HepG2 (cell line): ENCODE data around the gene NKAIN2. TPM values are rescaled to one million over a fixed set of nuclear protein-coding genes. Genes with fewer than 3 reads are reported as not detected.

Experiments used
- ATAC-seq: fragments of 200-7000 bp; cut with Tn5 transposase; 3 replicates; pipeline ENCODE4 v1.9.1; 2020; ENCODE audit warnings: mild to moderate bottlenecking, moderate library complexity
- BruUV-seq: library from RNA; stranded (reverse); fragments of 400-500 nt; replicated peaks from 2 replicates; lab custom pipeline; 2021; lab: Mats Ljungman, UMichigan
- CTCF ChIA-PET: fragments of 300-600 bp; formaldehyde crosslinking; extraction: SDS; loops from one replicate; lab custom pipeline; 2021; ENCODE audit warnings: low total read pairs, inconsistent platforms, low intra/inter-chr PET ratio; lab: Yijun Ruan, JAX
- POLR2A ChIA-PET: fragments of 350-600 bp; sonication (Branson Sonifier 250); formaldehyde crosslinking; loops from one replicate; lab custom pipeline; 2020; ENCODE audit warnings: antibody characterized with exemption, inconsistent platforms; lab: Yijun Ruan, JAX
- DNase-seq: peaks from one replicate; pipeline ENCODE4 v3.0.0-alpha.2; 2015; ENCODE audit warnings: low spot score
- FAIRE-seq: peaks from 3 replicates; lab custom pipeline; 2011; peaks lifted over from hg19 to GRCh38; lab: Jason Lieb, UNC
- H2AFZ ChIP-seq: one replicate; pipeline ENCODE4 v1.6.1; 2011; ENCODE audit warnings: low read length, inconsistent platforms
- H3K27ac ChIP-seq: fragments of 300-600 bp; 3 replicates; pipeline ENCODE4 v1.8.0; 2011; ENCODE audit warnings: mixed run types, mild to moderate bottlenecking, mixed read lengths, low read length, inconsistent platforms; ENCODE audit not compliant: insufficient read depth; ENCODE audit errors: extremely low read length
- H3K27me3 ChIP-seq, 2 experiments: fragments of 200-600 bp in 1 of 2; 2 replicates in 1 of 2; 3 replicates in 1 of 2; pipeline versions ENCODE4 v1.6.0 to v1.8.0; 2011; ENCODE audit warnings: low read length in 2 of 2, mild to moderate bottlenecking in 2 of 2, moderate library complexity in 2 of 2, inconsistent platforms in 1 of 2; ENCODE audit not compliant: insufficient read depth in 2 of 2, control insufficient read depth in 1 of 2
- H3K36me3 ChIP-seq, 2 experiments: fragments of 200-600 bp in 1 of 2; replicated peaks in 1 of 2; 2 replicates in 1 of 2; 3 replicates in 1 of 2; pipeline versions ENCODE4 v1.5.1 to v1.8.0; 2011; ENCODE audit warnings: low read length in 2 of 2, inconsistent platforms in 1 of 2; ENCODE audit not compliant: insufficient read depth in 2 of 2, control insufficient read depth in 1 of 2
- H3K4me1 ChIP-seq: 2 replicates; pipeline ENCODE4 v1.5.1; 2012; ENCODE audit warnings: low read length, inconsistent platforms; ENCODE audit not compliant: insufficient read depth
- H3K4me2 ChIP-seq: 2 replicates; pipeline ENCODE4 v1.6.0; 2011; ENCODE audit warnings: low read depth, low read length, inconsistent platforms
- H3K4me3 ChIP-seq, 3 experiments: fragments of 200-600 bp in 1 of 3; sonication (generic), shearing (Covaris generic) in 1 of 3; replicated peaks in 1 of 3; 2 replicates each; pipeline ENCODE4 v1.5.1; 2011 to 2016; ENCODE audit warnings: low read length in 3 of 3, inconsistent platforms in 2 of 3, low read depth in 2 of 3, mild to moderate bottlenecking in 2 of 3, control low read depth in 1 of 3, mixed read lengths in 1 of 3; ENCODE audit not compliant: insufficient read depth in 1 of 3
- H3K79me2 ChIP-seq: one replicate; pipeline ENCODE4 v1.6.1; 2011; ENCODE audit warnings: low read length, inconsistent platforms; ENCODE audit not compliant: insufficient read depth
- H3K9ac ChIP-seq: 2 replicates; pipeline ENCODE4 v1.6.0; 2011; ENCODE audit warnings: mild to moderate bottlenecking, low read depth, low read length, inconsistent platforms; ENCODE audit not compliant: insufficient read depth
- H3K9me3 ChIP-seq: 2 replicates; pipeline ENCODE4 v1.5.1; 2012; ENCODE audit warnings: mild to moderate bottlenecking, low read length
- H4K20me1 ChIP-seq: 2 replicates; pipeline ENCODE4 v1.6.0; 2011; ENCODE audit warnings: inconsistent platforms, mild to moderate bottlenecking, low read length, moderate library complexity; ENCODE audit not compliant: insufficient read depth
- HOXA9 ChIP-seq: sonication (generic); formaldehyde crosslinking; IDR thresholded peaks from 2 replicates; pipeline ENCODE4 v1.8.1; 2022; ENCODE audit warnings: missing genetic modification reagents, mild to moderate bottlenecking, moderate library complexity, borderline replicate concordance
- HOXD1 ChIP-seq: sonication (generic); formaldehyde crosslinking; IDR thresholded peaks from 2 replicates; pipeline ENCODE4 v1.5.0; 2020; ENCODE audit warnings: missing genetic modification reagents
- ZKSCAN5 ChIP-seq: sonication (generic); formaldehyde crosslinking; IDR thresholded peaks from 2 replicates; pipeline ENCODE4 v1.5.1; 2020; ENCODE audit warnings: mild to moderate bottlenecking, missing genetic modification reagents
- ZNF354B ChIP-seq: sonication (generic); formaldehyde crosslinking; IDR thresholded peaks from 2 replicates; pipeline ENCODE4 v1.8.0; 2022; ENCODE audit warnings: mild to moderate bottlenecking, missing genetic modification reagents
- ZNF746 ChIP-seq: sonication (generic); formaldehyde crosslinking; IDR thresholded peaks from 2 replicates; pipeline ENCODE4 v1.8.0; 2022; ENCODE audit warnings: mild to moderate bottlenecking, missing genetic modification reagents
- ZSCAN29 ChIP-seq: sonication (generic); formaldehyde crosslinking; conservative IDR thresholded peaks from 2 replicates; pipeline ENCODE4 v1.4.0; 2020; ENCODE audit warnings: mild to moderate bottlenecking, missing genetic modification reagents
- in situ Hi-C: cut with HindIII; loops from 2 replicates; pipeline ENCODE4 v1.10.0; 2017; ENCODE audit warnings: low pct_unique_long_range_greater_than_20kb; ENCODE audit not compliant: extremely low pct_ligation_motif_present
- intact Hi-C: fragments of 100-400 bp; cut with micrococcal nuclease; formaldehyde crosslinking; loops from one replicate; pipeline ENCODE4 v1.10.0; 2022; ENCODE audit not compliant: unreplicated experiment
- polyA plus RNA-seq, 8 experiments: library from polyadenylated mRNA; depleted of rRNA in 3 of 8; stranded (reverse) in 7 of 8; unstranded in 1 of 8; fragments of >200 nt; fragmentation: Illumina TruSeq in 4 of 8; extraction: Trizol in 4 of 8; gene quantifications; 2 replicates each; pipeline versions ENCODE4 v1.2.1 to v1.2.3, GENCODE V29; 2011 to 2016; ENCODE audit warnings: low read depth in 4 of 8, missing spikeins in 1 of 8, mixed read lengths in 1 of 8; ENCODE audit not compliant: insufficient read depth in 1 of 8
- total RNA-seq, 5 experiments: library from RNA; depleted of rRNA; stranded (reverse); fragments of >200 nt; fragmentation: Illumina TruSeq; extraction: Trizol; gene quantifications; 2 replicates each; pipeline ENCODE4 v1.2.3, GENCODE V29; 2016; ENCODE audit warnings: low read depth in 1 of 5
- TF ChIP-seq, protein P1 (sequence below): sonication (generic); formaldehyde crosslinking; IDR thresholded peaks from 2 replicates; pipeline ENCODE4 v1.5.1; 2020; ENCODE audit warnings: missing genetic modification reagents, mild to moderate bottlenecking, borderline replicate concordance

NKAIN2 gene
- total and polyA plus RNA-seq, 2 of the 13 experiments (the other 11 are each of a cell fraction or from before 2014, with no cell fraction given), result not detected

- Histone ChIP-seq H4K20me1 (no peaks in the 10 kb centered on the region), H3K27ac (no peak overlapping the region), H3K9ac (no peak overlapping the region), H3K4me1 (no peaks in the 10 kb centered on the region), H3K36me3 (no peaks in the 10 kb centered on the region), H3K79me2 (no peaks in the 10 kb centered on the region), H2AFZ (no peak overlapping the region), H3K4me3 (no peak overlapping the region), H3K4me2 (no peak overlapping the region), H3K27me3 (no peaks in the 10 kb centered on the region; a peak in 1 of 5 replicates), H3K9me3 (no peaks in the 10 kb centered on the region)
- ATAC-seq (no peak), FAIRE-seq (no peak), DNase-seq (no peak)
- BruUV-seq, result no TSS peak
- in situ Hi-C loops, result loop anchor here (25.0 kb wide), 1 partner anchor 981 kb away; the partner anchor contains the start of gene NKAIN2
- no peak for TF ChIP-seq HOXD1 (CRISPR knock-in tag)
- no peak for TF ChIP-seq ZSCAN29 (CRISPR knock-in tag)
- TF ChIP-seq HOXA9 (CRISPR knock-in tag), result no peak
- TF ChIP-seq ZNF746, result no peak
- TF ChIP-seq, protein P1, sequence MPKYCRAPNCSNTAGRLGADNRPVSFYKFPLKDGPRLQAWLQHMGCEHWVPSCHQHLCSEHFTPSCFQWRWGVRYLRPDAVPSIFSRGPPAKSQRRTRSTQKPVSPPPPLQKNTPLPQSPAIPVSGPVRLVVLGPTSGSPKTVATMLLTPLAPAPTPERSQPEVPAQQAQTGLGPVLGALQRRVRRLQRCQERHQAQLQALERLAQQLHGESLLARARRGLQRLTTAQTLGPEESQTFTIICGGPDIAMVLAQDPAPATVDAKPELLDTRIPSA (CRISPR knock-in tag), result no peak
- TF ChIP-seq ZKSCAN5 (CRISPR knock-in tag), result no peak
- TF ChIP-seq ZNF354B (CRISPR knock-in tag), result no peak
- POLR2A ChIA-PET, result no interaction called here
- CTCF ChIA-PET, result no interaction called here
- intact Hi-C loops, result no loop called here
Observed at GRCh38 chr6:124793398-124793797, 989.7 kb downstream of the NKAIN2 start.
